GM12801 (cell line): ENCODE data around the gene FTMT.

Source experiments
- TF ChIP-seq, protein P1 (sequence below): IDR thresholded peaks from one replicate; pipeline ENCODE4 v1.5.1; 2011; ENCODE audit warnings: control low read depth; ENCODE audit not compliant: insufficient read length; ENCODE audit errors: extremely low read depth

Gene FTMT

GRCh38 chr5:121851643-121852574 is at the start of gene FTMT:
TSS of gene FTMT (plus strand) at chr5:121851882. CDS start at chr5:121851964, 82 bp downstream.
- TF ChIP-seq, protein P1, sequence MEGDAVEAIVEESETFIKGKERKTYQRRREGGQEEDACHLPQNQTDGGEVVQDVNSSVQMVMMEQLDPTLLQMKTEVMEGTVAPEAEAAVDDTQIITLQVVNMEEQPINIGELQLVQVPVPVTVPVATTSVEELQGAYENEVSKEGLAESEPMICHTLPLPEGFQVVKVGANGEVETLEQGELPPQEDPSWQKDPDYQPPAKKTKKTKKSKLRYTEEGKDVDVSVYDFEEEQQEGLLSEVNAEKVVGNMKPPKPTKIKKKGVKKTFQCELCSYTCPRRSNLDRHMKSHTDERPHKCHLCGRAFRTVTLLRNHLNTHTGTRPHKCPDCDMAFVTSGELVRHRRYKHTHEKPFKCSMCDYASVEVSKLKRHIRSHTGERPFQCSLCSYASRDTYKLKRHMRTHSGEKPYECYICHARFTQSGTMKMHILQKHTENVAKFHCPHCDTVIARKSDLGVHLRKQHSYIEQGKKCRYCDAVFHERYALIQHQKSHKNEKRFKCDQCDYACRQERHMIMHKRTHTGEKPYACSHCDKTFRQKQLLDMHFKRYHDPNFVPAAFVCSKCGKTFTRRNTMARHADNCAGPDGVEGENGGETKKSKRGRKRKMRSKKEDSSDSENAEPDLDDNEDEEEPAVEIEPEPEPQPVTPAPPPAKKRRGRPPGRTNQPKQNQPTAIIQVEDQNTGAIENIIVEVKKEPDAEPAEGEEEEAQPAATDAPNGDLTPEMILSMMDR: no peak

GRCh38 chr5:121805911-121806310 is 45.8 kb upstream of the FTMT start:
- TF ChIP-seq, protein P1: no peak

DNA sequence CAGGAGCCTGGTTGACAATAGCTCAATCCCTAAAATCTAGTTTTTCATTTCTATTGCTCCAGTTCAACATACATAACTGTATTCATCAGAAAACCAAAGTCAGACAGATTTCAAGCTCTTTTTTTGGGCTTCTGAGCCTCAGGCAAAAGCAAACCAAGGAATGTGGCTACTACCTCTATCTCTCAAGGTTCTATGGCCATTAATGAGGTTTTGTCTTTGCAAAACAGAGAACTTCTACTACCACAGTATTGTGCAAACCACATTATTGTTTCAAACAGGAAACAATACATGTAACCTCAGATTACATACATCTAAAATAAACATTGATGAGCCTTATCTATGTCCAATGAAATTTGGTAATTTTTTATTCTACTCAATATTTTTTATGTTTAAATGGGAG is 35.5 kb upstream of the FTMT start:
- TF ChIP-seq, protein P1: no peak

- TF ChIP-seq, protein P1: no peak
These were observed 31.9 kb upstream of the FTMT start for GRCh38 chr5:121819682-121820261.

- TF ChIP-seq, protein P1: no peak
These were observed 18.1 kb upstream of the FTMT start for GRCh38 chr5:121833617-121834016.

- TF ChIP-seq, protein P1: no peak
These were observed 17.7 kb upstream of the FTMT start for GRCh38 chr5:121834021-121834420.

DNA sequence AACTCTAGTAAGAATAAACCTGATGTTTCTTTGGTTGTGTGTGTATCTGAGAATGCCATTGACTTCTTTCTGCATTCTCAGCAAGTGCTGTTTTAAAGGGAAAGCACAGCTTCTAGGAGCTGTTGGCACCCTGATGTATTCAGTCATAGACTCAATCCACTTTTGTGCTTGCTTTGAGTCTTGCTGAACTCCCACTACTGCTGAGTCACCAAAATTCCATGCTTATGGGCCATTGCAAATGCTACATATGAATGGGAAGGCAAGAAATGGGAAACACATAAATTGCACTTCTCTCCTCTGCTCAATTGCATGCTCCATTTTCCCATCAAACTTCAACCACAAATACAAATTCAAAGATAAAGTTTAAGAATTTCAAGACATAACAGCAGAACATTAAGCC is 9.8 kb upstream of the FTMT start:
- TF ChIP-seq, protein P1: no peak
